ENCODE data around the gene IVD. TPM values are rescaled to one million over a fixed set of nuclear protein-coding genes. Genes with fewer than 3 reads are reported as not detected.

Gene IVD
- total RNA-seq, 6 experiments from 2014 or later, result 48.5 to 69.9 (median 50.4) TPM

- no peak for DNase-seq
- no peak for TF ChIP-seq CTCF (IDR thresholded peaks at IDR 0.05)
- Mint-ChIP-seq H3K9me3 (no peaks in the 10 kb centered on the region), H3K4me3 (no peak overlapping the region), H3K4me1 (ENCODE audit: low read depth) (no peaks in the 10 kb centered on the region), H3K36me3 (ENCODE audit: low read depth) (no peaks in the 10 kb centered on the region), H3K27ac (no peak overlapping the region), H3K27me3 (ENCODE audit: insufficient read depth) (peaks cover 38% of the 10 kb centered on the region)
Measured at GRCh38 chr15:40365016-40365415, 40.6 kb upstream of the IVD start.

- H3K4me1 Mint-ChIP-seq (ENCODE audit: low read depth), result 0 out of 2 replicates have a peak, but pooled peaks cover 2% of the 10 kb centered on the region
- DNase-seq, result no peak
- no peak overlapping the region for H3K4me3 Mint-ChIP-seq
- no peaks in the 10 kb centered on the region for H3K36me3 Mint-ChIP-seq (ENCODE audit: low read depth)
- no peak for TF ChIP-seq CTCF (IDR thresholded peaks at IDR 0.05)
- H3K27me3 Mint-ChIP-seq (ENCODE audit: insufficient read depth), result peaks cover 35% of the 10 kb centered on the region
- H3K9me3 Mint-ChIP-seq, result no peaks in the 10 kb centered on the region
- H3K27ac Mint-ChIP-seq, result no peak overlapping the region
Measured at GRCh38 chr15:40365624-40366456, 39.8 kb upstream of the IVD start.

- H3K4me1 Mint-ChIP-seq (ENCODE audit: low read depth), result peaks cover 8% of the 10 kb centered on the region; the same call in 1 of the 2 replicates
- no peak overlapping the region for H3K27ac Mint-ChIP-seq
- DNase-seq, result no peak
- TF ChIP-seq CTCF (IDR thresholded peaks at IDR 0.05), result no peak
- no peaks in the 10 kb centered on the region for H3K9me3 Mint-ChIP-seq
- H3K27me3 Mint-ChIP-seq (ENCODE audit: insufficient read depth), result peaks cover 32% of the 10 kb centered on the region
- no peak overlapping the region for H3K4me3 Mint-ChIP-seq
- H3K36me3 Mint-ChIP-seq (ENCODE audit: low read depth), result no peaks in the 10 kb centered on the region
Measured at GRCh38 chr15:40366457-40367370, 38.9 kb upstream of the IVD start.

GRCh38 chr15:40367371-40367685 is 38.3 kb upstream of the IVD start:
- peaks cover 26% of the 10 kb centered on the region for H3K27me3 Mint-ChIP-seq (ENCODE audit: insufficient read depth)
- no peak overlapping the region for H3K27ac Mint-ChIP-seq
- H3K4me1 Mint-ChIP-seq (ENCODE audit: low read depth), result peaks cover 8% of the 10 kb centered on the region; the same call in 1 of the 2 replicates
- no peaks in the 10 kb centered on the region for H3K9me3 Mint-ChIP-seq
- H3K4me3 Mint-ChIP-seq, result no peak overlapping the region
- no peak for TF ChIP-seq CTCF (IDR thresholded peaks at IDR 0.05)
- DNase-seq, result no peak
- no peaks in the 10 kb centered on the region for H3K36me3 Mint-ChIP-seq (ENCODE audit: low read depth)

GRCh38 chr15:40367686-40368611 is 37.6 kb upstream of the IVD start:
- DNase-seq, result peak; percentile 85
- no peak overlapping the region for H3K27ac Mint-ChIP-seq
- H3K27me3 Mint-ChIP-seq (ENCODE audit: insufficient read depth), result peaks cover 25% of the 10 kb centered on the region
- TF ChIP-seq CTCF (IDR thresholded peaks at IDR 0.05), result peak; percentile 89
- no peaks in the 10 kb centered on the region for H3K9me3 Mint-ChIP-seq
- H3K36me3 Mint-ChIP-seq (ENCODE audit: low read depth), result no peaks in the 10 kb centered on the region
- peaks cover 13% of the 10 kb centered on the region for H3K4me1 Mint-ChIP-seq (ENCODE audit: low read depth)
- no peak overlapping the region for H3K4me3 Mint-ChIP-seq

All from HFFc6 (cell line).